BLaER1 treated with 17β-estradiol and CSF1 and Interleukin-3, amounts not matched to agents 10 nM and 100 nM (cell line): ENCODE results near the gene BEND7.
A peak's percentile ranks its signal among the peaks of the same experiment; 100 is the strongest.

Source experiments
- H3K27ac ChIP-seq, 11 experiments: shearing (Covaris generic); formaldehyde crosslinking; 2 replicates each; pipeline ENCODE4 v1.8.1; 2022
- H3K27me3 ChIP-seq, 11 experiments: shearing (Covaris generic); formaldehyde crosslinking; 2 replicates each; pipeline ENCODE4 v1.8.1; 2022
- H3K36me3 ChIP-seq, 11 experiments: shearing (Covaris generic); formaldehyde crosslinking; 2 replicates each; pipeline ENCODE4 v1.8.1; 2022
- H3K4me1 ChIP-seq, 10 experiments: shearing (Covaris generic); formaldehyde crosslinking; 2 replicates each; pipeline ENCODE4 v1.8.1; 2022
- H3K4me2 ChIP-seq, 11 experiments: shearing (Covaris generic); formaldehyde crosslinking; 2 replicates each; pipeline ENCODE4 v1.8.1; 2022
- H3K4me3 ChIP-seq, 10 experiments: shearing (Covaris generic); formaldehyde crosslinking; 2 replicates each; pipeline ENCODE4 v1.8.1; 2022
- H3K9ac ChIP-seq, 11 experiments: shearing (Covaris generic); formaldehyde crosslinking; 2 replicates each; pipeline ENCODE4 v1.8.1; 2022
- H3K9me3 ChIP-seq, 11 experiments: shearing (Covaris generic); formaldehyde crosslinking; replicated peaks in 1 of 11; 2 replicates each; pipeline ENCODE4 v1.8.1; 2022
- H4K20me1 ChIP-seq, 11 experiments: shearing (Covaris generic); formaldehyde crosslinking; 2 replicates each; pipeline ENCODE4 v1.8.1; 2022
- Cebpa-rat ChIP-seq, 11 experiments: shearing (Covaris generic); IDR thresholded peaks; 2 replicates each; pipeline ENCODE4 v1.8.1; 2022

The BEND7 gene

DNA sequence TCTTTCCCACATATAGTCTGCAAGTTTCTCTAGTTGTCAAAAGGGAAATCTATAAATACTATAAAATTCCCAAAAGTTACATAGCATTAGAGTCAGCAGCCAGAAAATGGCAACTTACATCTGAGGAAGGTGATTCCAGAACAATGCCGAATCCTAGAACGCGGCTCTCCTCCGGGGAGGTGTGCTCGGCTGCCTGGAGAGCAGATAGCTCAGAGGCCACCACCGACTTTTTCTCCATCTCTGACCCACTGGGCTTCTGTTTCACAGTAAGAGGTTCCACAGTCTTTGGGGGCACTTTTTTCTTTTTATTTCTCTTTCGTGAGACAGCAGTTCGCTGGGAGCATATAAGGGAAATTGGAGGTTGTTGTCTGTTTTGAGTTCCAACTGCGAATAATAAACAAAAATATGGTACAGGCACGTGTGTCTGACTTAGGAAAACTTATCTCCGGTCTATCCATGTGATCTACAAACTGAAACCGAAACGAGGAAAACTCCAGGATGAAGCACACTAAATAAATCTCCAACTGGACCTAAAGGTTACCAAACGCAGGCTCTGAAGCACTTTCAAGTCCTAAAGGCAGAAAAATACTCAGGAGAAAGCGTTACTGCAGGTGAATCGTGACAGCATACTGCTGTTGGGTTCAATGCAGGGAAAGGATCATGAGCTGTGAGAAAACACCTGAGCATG, 36.2 kb downstream of the BEND7 start:
- Histone ChIP-seq H3K27me3 (no peaks in the 10 kb centered on the region), H3K27ac (no peak overlapping the region), H3K9me3 (no peaks in the 10 kb centered on the region), H3K36me3 (no peaks in the 10 kb centered on the region), H3K4me3 (no peak overlapping the region), H3K4me1 (no peaks in the 10 kb centered on the region), H3K9ac (no peak overlapping the region), H3K4me2 (no peak overlapping the region), H4K20me1 (no peaks in the 10 kb centered on the region)
- TF ChIP-seq Cebpa-rat (IDR thresholded peaks at IDR 0.05) = no peak

DNA sequence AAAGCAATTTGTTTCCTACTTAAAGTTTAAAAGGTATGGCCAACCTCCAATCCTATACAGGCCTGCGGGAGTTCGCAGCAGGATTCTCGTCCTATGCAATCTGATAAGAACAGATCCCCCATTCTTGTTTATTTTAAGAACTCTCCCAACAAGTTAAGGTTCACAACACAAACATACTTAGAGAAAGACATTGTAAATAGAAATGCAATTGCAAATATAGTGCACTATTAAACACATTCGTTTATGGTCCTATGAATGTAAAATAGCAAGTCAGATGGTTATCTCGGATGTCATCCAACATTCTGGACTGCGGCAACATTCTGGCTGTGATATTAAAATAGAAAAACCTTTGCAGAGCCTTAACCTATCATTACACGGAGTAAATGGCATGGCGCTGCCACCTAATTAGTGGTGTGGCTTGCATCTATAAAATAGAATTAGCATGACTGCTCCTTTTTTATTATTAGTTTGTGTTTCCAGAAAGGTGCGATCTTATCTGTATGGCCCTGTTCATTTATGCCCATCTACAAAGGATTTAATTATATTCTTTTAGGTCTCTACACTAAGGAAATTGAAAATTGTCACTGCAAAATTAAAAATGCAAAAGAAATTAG, 37.0 kb downstream of the BEND7 start:
- H3K27ac ChIP-seq = no peak overlapping the region
- no peak overlapping the region for H3K4me2 ChIP-seq
- no peak overlapping the region for H3K4me3 ChIP-seq
- no peak for TF ChIP-seq Cebpa-rat (IDR thresholded peaks at IDR 0.05)
- no peaks in the 10 kb centered on the region for H3K27me3 ChIP-seq
- no peaks in the 10 kb centered on the region for H3K9me3 ChIP-seq
- H3K4me1 ChIP-seq = no peaks in the 10 kb centered on the region
- H3K9ac ChIP-seq = no peak overlapping the region
- no peaks in the 10 kb centered on the region for H4K20me1 ChIP-seq
- H3K36me3 ChIP-seq = no peaks in the 10 kb centered on the region

DNA sequence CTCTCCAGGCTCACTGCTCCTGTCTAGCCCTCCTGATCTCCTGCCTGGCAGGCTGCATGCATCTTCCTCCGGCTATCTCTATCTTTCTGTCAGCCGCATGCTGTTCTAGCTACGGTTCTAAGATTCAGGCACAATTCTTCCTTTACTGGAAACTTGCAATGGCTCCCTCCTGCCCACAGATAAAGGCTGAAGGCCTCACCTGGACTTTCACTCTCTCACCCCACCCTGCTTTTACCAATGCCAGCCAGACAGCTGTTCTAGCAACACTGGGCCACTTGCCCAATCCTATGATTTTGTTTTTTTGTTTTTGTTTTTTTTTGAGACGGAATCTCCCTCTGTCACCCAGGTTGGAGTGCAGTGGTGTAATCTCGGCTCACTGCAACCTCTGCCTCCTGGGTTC, 38.3 kb downstream of the BEND7 start:
- no peak for TF ChIP-seq Cebpa-rat (IDR thresholded peaks at IDR 0.05)
- no peak overlapping the region for H3K4me3 ChIP-seq
- H3K4me2 ChIP-seq = no peak overlapping the region
- H4K20me1 ChIP-seq = no peaks in the 10 kb centered on the region
- H3K36me3 ChIP-seq = no peaks in the 10 kb centered on the region
- H3K9ac ChIP-seq = no peak overlapping the region
- no peaks in the 10 kb centered on the region for H3K9me3 ChIP-seq
- no peaks in the 10 kb centered on the region for H3K4me1 ChIP-seq
- no peak overlapping the region for H3K27ac ChIP-seq
- H3K27me3 ChIP-seq = no peaks in the 10 kb centered on the region

DNA sequence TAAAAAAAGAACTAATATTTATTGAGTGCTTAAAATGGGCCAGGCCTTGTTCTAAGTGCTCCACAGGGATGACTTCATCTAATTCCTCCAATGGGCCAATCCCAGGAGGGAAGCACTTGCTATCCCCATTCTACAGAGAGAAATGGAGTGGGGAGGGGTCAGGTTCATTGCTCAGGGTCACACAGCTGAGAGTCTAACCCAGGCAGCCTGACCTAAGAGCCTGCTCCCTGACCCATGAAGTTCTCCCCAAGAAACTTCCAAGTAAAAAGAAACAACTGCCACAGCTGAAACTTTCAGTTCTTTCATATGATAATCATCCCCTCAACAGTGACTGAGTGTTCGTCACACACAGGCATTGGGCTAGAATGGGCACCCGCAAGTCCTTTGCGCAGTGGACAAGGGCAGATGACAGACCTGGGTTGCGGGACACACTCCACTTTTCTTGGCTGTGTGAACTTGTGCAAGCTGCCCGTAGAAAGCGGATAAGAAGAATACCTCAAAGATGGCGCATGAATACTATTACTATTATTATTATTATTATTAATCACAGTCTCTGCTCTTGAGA, 39.7 kb downstream of the BEND7 start:
- H3K9me3 ChIP-seq = no peaks in the 10 kb centered on the region
- H4K20me1 ChIP-seq = no peaks in the 10 kb centered on the region
- H3K36me3 ChIP-seq = no peaks in the 10 kb centered on the region
- H3K4me1 ChIP-seq = peaks cover 0 to under 1% (median 0%) of the 10 kb centered on the region in 10 experiments; a peak in 2 of 20 replicates
- no peak for TF ChIP-seq Cebpa-rat (IDR thresholded peaks at IDR 0.05)
- H3K9ac ChIP-seq = no peak overlapping the region
- H3K4me3 ChIP-seq = no peak overlapping the region
- no peak overlapping the region for H3K27ac ChIP-seq
- no peak overlapping the region for H3K4me2 ChIP-seq
- H3K27me3 ChIP-seq = no peaks in the 10 kb centered on the region

DNA sequence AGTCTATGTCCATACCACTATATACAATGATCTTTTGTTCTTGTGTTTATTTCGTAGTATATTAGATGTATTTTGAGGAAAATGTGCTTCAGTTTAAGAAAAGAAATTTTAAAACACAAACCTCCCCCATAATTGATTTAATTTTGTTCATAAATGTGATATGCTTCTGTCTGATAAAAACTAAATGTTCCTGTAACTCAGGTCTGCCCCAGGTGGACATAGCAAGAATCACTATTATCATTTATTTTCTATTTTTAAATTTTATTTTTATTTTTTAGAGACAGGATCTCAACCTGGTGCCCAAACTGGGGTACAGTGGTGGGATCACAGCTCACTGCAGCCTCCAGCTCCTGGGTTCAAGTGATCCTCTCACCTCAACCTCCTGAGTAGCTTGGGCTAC, 43.2 kb downstream of the BEND7 start:
- no peak overlapping the region for H3K27ac ChIP-seq
- no peak for TF ChIP-seq Cebpa-rat (IDR thresholded peaks at IDR 0.05)
- no peak overlapping the region for H3K4me2 ChIP-seq
- no peaks in the 10 kb centered on the region for H3K27me3 ChIP-seq
- H3K4me1 ChIP-seq = peaks cover 0 to 12% (median 1%) of the 10 kb centered on the region in 10 experiments; a peak in 3 of 20 replicates
- H3K4me3 ChIP-seq = no peak overlapping the region
- H3K9ac ChIP-seq = no peak overlapping the region
- no peaks in the 10 kb centered on the region for H3K9me3 ChIP-seq
- H4K20me1 ChIP-seq = no peaks in the 10 kb centered on the region
- no peaks in the 10 kb centered on the region for H3K36me3 ChIP-seq

DNA sequence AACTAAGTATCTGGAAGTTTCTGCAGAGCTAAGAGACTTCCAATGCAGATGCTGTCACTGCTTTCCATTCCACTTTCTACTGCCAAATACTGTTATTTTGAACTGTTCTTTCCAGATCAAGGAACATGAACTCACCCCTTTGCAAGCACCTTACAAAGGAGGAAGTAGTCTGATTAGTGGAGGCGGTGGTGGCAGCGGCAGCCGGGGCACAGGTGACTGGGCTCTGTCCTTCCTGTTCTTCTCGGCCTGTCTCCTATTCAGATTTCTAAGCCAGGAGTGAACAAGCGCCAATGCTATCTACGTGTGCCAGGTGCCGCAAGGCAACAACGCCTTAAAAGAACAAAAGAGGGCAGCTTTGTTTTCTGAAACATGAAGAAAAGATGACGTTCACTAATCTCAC, 44.9 kb downstream of the BEND7 start:
- TF ChIP-seq Cebpa-rat (IDR thresholded peaks at IDR 0.05) = no peak
- no peak overlapping the region for H3K27ac ChIP-seq
- peaks cover 0 to 12% (median 1%) of the 10 kb centered on the region in 10 experiments; a peak in 3 of 20 replicates for H3K4me1 ChIP-seq
- no peaks in the 10 kb centered on the region for H3K9me3 ChIP-seq
- H3K4me3 ChIP-seq = no peak overlapping the region
- H3K4me2 ChIP-seq = peak overlapping the region in 1 of 11 experiments; percentile 9; a peak in 1 of 22 replicates
- H3K36me3 ChIP-seq = no peaks in the 10 kb centered on the region
- H4K20me1 ChIP-seq = no peaks in the 10 kb centered on the region
- H3K27me3 ChIP-seq = no peaks in the 10 kb centered on the region
- no peak overlapping the region for H3K9ac ChIP-seq

DNA sequence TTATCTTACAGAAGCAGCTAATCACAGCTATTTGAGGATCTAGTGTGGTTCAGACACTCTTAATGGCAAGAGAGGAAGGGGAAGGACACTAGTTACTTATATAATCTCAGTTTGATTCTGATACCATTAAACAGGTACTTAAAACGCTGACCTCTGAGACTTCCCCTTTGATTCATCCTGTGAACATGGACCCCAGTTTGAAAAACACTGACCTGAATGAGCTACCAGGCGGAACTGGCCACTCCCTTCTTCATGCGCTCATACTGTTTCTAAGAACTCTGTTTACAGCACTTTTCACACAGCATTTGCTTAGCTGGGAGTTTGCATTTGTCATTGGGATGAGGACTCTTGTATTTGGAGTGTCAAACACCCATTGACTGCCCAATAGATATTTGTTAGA, 45.7 kb downstream of the BEND7 start:
- Histone ChIP-seq H3K27me3 (no peaks in the 10 kb centered on the region), H3K9ac (no peak overlapping the region), H3K4me3 (no peak overlapping the region), H3K4me2 (peak overlapping the region in 2 of 11 experiments; percentile 9 to 22; a peak in 3 of 22 replicates), H3K9me3 (no peaks in the 10 kb centered on the region), H4K20me1 (no peaks in the 10 kb centered on the region), H3K4me1 (peaks cover 0 to 12% (median 1%) of the 10 kb centered on the region in 10 experiments; a peak in 3 of 20 replicates), H3K27ac (no peak overlapping the region), H3K36me3 (no peaks in the 10 kb centered on the region)
- no peak for TF ChIP-seq Cebpa-rat (IDR thresholded peaks at IDR 0.05)

DNA sequence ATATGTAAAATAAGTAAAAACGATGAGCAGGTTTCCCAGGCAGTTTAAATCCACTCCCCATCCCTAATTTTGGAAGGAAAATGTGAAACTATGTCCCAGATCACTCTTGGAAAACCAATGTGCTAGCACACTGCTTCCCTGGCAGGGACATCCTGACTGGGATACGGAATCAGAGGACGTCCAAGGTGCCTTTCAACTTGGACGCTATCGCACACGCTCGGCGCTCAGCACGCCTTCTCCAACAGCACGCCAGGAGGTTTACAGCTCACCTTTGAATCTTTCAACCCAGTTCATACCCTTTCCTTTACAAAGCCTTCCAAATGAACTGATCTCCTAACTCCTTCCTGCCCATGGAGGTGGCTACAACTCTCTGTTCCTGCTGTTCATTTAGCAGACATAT, 47.1 kb downstream of the BEND7 start:
- Histone ChIP-seq H3K4me1 (peaks cover 0 to 12% (median 1%) of the 10 kb centered on the region in 10 experiments; a peak in 3 of 20 replicates), H3K9ac (no peak overlapping the region), H3K27me3 (no peaks in the 10 kb centered on the region), H3K4me2 (no peak overlapping the region), H3K4me3 (no peak overlapping the region), H3K9me3 (no peaks in the 10 kb centered on the region), H3K36me3 (no peaks in the 10 kb centered on the region), H3K27ac (no peak overlapping the region), H4K20me1 (no peaks in the 10 kb centered on the region)
- no peak for TF ChIP-seq Cebpa-rat (IDR thresholded peaks at IDR 0.05)

DNA sequence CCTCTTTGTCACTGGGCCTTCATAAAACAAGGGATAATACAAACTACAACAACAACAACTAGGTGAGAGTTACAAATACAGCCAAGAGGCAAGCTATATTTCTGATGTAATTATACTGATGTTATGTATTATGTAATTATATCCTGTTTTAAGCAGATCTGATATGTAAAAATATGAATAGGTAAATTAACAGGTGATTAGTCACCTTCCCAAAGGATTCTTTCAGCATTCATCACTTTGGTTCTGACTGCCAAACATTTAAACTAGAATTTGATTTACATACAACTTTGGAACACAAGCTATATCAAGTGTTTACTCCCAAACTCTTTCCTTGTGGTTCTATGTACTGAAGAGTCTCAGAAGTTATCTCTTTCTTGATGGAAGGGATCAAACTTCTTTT, 53.7 kb downstream of the BEND7 start:
- Histone ChIP-seq H3K27me3 (no peaks in the 10 kb centered on the region), H3K36me3 (no peaks in the 10 kb centered on the region), H3K27ac (no peak overlapping the region), H3K4me3 (no peak overlapping the region), H4K20me1 (no peaks in the 10 kb centered on the region), H3K9me3 (peaks cover 11 to 27% (median 20%) of the 10 kb centered on the region in 11 experiments), H3K4me2 (no peak overlapping the region), H3K4me1 (no peaks in the 10 kb centered on the region), H3K9ac (no peak overlapping the region)
- no peak for TF ChIP-seq Cebpa-rat (IDR thresholded peaks at IDR 0.05)

DNA sequence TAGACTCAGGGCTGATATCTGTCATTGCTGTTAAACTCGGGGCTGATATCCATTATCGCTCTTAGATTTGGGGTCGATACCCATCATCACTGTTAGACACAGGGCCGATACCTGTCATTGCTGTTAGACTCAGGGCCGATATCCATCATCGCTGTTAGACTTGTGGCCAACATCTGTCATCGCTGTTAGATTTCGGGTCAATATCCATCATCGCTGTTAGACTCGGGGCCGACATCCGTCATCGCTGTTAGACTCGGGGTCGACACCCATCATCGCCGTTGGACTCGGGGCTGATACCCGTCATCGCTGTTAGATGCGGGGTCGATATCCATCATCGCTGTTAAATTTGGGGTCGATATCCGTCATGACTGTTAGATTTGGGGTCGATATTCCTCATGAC, 54.8 kb downstream of the BEND7 start:
- no peak overlapping the region for H3K27ac ChIP-seq
- H3K27me3 ChIP-seq = no peaks in the 10 kb centered on the region
- no peaks in the 10 kb centered on the region for H3K36me3 ChIP-seq
- H3K4me1 ChIP-seq = no peaks in the 10 kb centered on the region
- H3K9ac ChIP-seq = no peak overlapping the region
- no peaks in the 10 kb centered on the region for H4K20me1 ChIP-seq
- peaks cover 11 to 27% (median 20%) of the 10 kb centered on the region in 11 experiments for H3K9me3 ChIP-seq
- no peak overlapping the region for H3K4me3 ChIP-seq
- no peak overlapping the region for H3K4me2 ChIP-seq
- TF ChIP-seq Cebpa-rat (IDR thresholded peaks at IDR 0.05) = no peak
